Endothelial cell of hepatic sinusoid (primary cell): Measurements from ENCODE around the gene LTB4R2.

Experiments used
- in situ Hi-C: cut with HindIII; loops from 2 replicates; pipeline ENCODE4 v1.10.0; 2017; ENCODE audit warnings: low sequenced_read_pairs

LTB4R2 gene

GRCh38 chr14:24274101-24274543 lies 35.8 kb upstream of the LTB4R2 start:
- in situ Hi-C loops = no loop called here

- in situ Hi-C loops = loop anchor here (5.0 kb wide), 1 partner anchor 60 kb away; the partner anchor contains the start of genes ADCY4 and RIPK3
These were observed 32.9 kb upstream of the LTB4R2 start for GRCh38 chr14:24277071-24277470.

- in situ Hi-C loops = loop anchor here (5.0 kb wide), 1 partner anchor 60 kb away; the partner anchor contains the start of genes ADCY4 and RIPK3
These were observed 32.2 kb upstream of the LTB4R2 start for GRCh38 chr14:24277606-24278321.

GRCh38 chr14:24278424-24278823 lies 31.5 kb upstream of the LTB4R2 start:
- in situ Hi-C loops = loop anchor here (5.0 kb wide), 1 partner anchor 59 kb away; the partner anchor contains the start of genes ADCY4 and RIPK3

- in situ Hi-C loops = loop anchor here (5.0 kb wide), 1 partner anchor 58 kb away; the partner anchor contains the start of genes ADCY4 and RIPK3
These were observed 30.4 kb upstream of the LTB4R2 start for GRCh38 chr14:24279301-24280186.

GRCh38 chr14:24280797-24281460 lies 29.0 kb upstream of the LTB4R2 start:
- in situ Hi-C loops = no loop called here

GRCh38 chr14:24281636-24282035 lies 28.3 kb upstream of the LTB4R2 start:
- in situ Hi-C loops = no loop called here

GRCh38 chr14:24282736-24283135 lies 27.2 kb upstream of the LTB4R2 start:
- in situ Hi-C loops = no loop called here

GRCh38 chr14:24283796-24284460 lies 26.0 kb upstream of the LTB4R2 start:
- in situ Hi-C loops = no loop called here

GRCh38 chr14:24284501-24285035 lies 25.4 kb upstream of the LTB4R2 start:
- in situ Hi-C loops = no loop called here

GRCh38 chr14:24285351-24285750 lies 24.6 kb upstream of the LTB4R2 start:
- in situ Hi-C loops = no loop called here

- in situ Hi-C loops = no loop called here
These were observed 22.9 kb upstream of the LTB4R2 start for GRCh38 chr14:24286996-24287395.

- in situ Hi-C loops = loop anchor here (10.0 kb wide), 1 partner anchor 85 kb away; the partner anchor contains the start of gene TSSK4
These were observed 20.2 kb upstream of the LTB4R2 start for GRCh38 chr14:24289649-24290280.

- in situ Hi-C loops = loop anchor here (10.0 kb wide), 1 partner anchor 86 kb away; the partner anchor contains the start of gene TSSK4
These were observed 19.2 kb upstream of the LTB4R2 start for GRCh38 chr14:24290746-24291145.

- in situ Hi-C loops = loop anchor here (10.0 kb wide), 1 partner anchor 87 kb away; the partner anchor contains the start of gene TSSK4
These were observed 18.4 kb upstream of the LTB4R2 start for GRCh38 chr14:24291446-24292117.

- in situ Hi-C loops = loop anchor here (10.0 kb wide), 1 partner anchor 87 kb away; the partner anchor contains the start of gene TSSK4
These were observed 17.7 kb upstream of the LTB4R2 start for GRCh38 chr14:24292118-24292807.

- in situ Hi-C loops = loop anchor here (10.0 kb wide), 1 partner anchor 89 kb away; the partner anchor contains the start of gene TSSK4
These were observed 16.4 kb upstream of the LTB4R2 start for GRCh38 chr14:24293525-24293924.
